HCT116 (cell line): ENCODE results near the gene GEN1. TPM values are rescaled to one million over a fixed set of nuclear protein-coding genes. Genes with fewer than 3 reads are reported as not detected.

Source experiments
- ATAC-seq: fragments of 200-7000 bp; cut with Tn5 transposase; 2 replicates; pipeline ENCODE4 v1.9.1; 2020; ENCODE audit warnings: mild to moderate bottlenecking, moderate library complexity
- BruUV-seq: library from RNA; stranded (reverse); fragments of 400-500 nt; replicated peaks from 2 replicates; lab custom pipeline; 2021; lab: Mats Ljungman, UMichigan
- CTCF ChIA-PET: fragments of 300-600 bp; sonication (Branson Sonifier 250); formaldehyde crosslinking; loops from one replicate; lab custom pipeline; 2021; ENCODE audit warnings: antibody characterized with exemption; lab: Charles Lee
- POLR2A ChIA-PET: fragments of 300-600, 350-600 bp; sonication (Branson Sonifier 250); formaldehyde crosslinking; loops from one replicate; lab custom pipeline; 2021; ENCODE audit warnings: antibody characterized with exemption; lab: Charles Lee
- RAD21 ChIA-PET, 2 experiments: fragments of 300-600 bp; sonication (Branson Sonifier 250); formaldehyde crosslinking; loops; one replicate each; lab custom pipeline; 2023; ENCODE audit warnings: low total read pairs in 2 of 2; ENCODE audit not compliant: uncharacterized antibody in 2 of 2, unreplicated experiment in 2 of 2, low non-redundant PET in 1 of 2; lab: Charles Lee
- DNase-seq: peaks from one replicate; pipeline ENCODE4 v3.0.0-alpha.2; 2010; ENCODE audit warnings: low read depth, low spot score
- H2AFZ ChIP-seq: fragments of 200-600 bp; shearing (Covaris generic), sonication (generic); 2 replicates; pipeline ENCODE4 v1.6.1; 2017; ENCODE audit warnings: low read depth, mixed run types, mixed read lengths, antibody characterized with exemption, low read length; ENCODE audit not compliant: poor library complexity, severe bottlenecking
- H3K27ac ChIP-seq: 2 replicates; pipeline ENCODE4 v1.5.1; 2012; ENCODE audit warnings: low read depth, low read length
- H3K27me3 ChIP-seq: fragments of 200-600 bp; sonication (generic); 2 replicates; pipeline ENCODE4 v1.6.1; 2016; ENCODE audit warnings: mixed run types, low read length, mixed read lengths; ENCODE audit not compliant: insufficient read depth
- H3K36me3 ChIP-seq, 2 experiments: fragments of 200-500 bp in 1 of 2; fragments of 200-600 bp in 1 of 2; sonication (Bioruptor generic) in 1 of 2; sonication (generic) in 1 of 2; 2 replicates each; pipeline versions ENCODE4 v1.5.1 to v1.6.1; 2014 to 2016; ENCODE audit warnings: low read length in 2 of 2, inconsistent platforms in 1 of 2, mixed read lengths in 1 of 2, mixed run types in 1 of 2; ENCODE audit not compliant: insufficient read depth in 2 of 2, control insufficient read depth in 1 of 2
- H3K4me1 ChIP-seq, 2 experiments: fragments of 200-600 bp in 1 of 2; sonication (generic) in 1 of 2; 2 replicates each; pipeline versions ENCODE4 v1.5.1 to v1.6.1; 2012 to 2017; ENCODE audit warnings: low read length in 2 of 2, inconsistent platforms in 1 of 2, mild to moderate bottlenecking in 1 of 2, mixed read lengths in 1 of 2, mixed run types in 1 of 2, moderate library complexity in 1 of 2; ENCODE audit not compliant: insufficient read depth in 2 of 2, control insufficient read depth in 1 of 2
- H3K4me2 ChIP-seq: fragments of 200-600 bp; sonication (generic); 2 replicates; pipeline ENCODE4 v1.6.1; 2017; ENCODE audit warnings: mixed run types, low read length, mixed read lengths
- H3K4me3 ChIP-seq, 2 experiments: fragments of 200-600 bp in 1 of 2; sonication (generic) in 1 of 2; replicated peaks in 1 of 2; 2 replicates each; pipeline ENCODE4 v1.5.1; 2011 to 2016; ENCODE audit warnings: low read length in 2 of 2, control low read depth in 1 of 2, low read depth in 1 of 2, mild to moderate bottlenecking in 1 of 2, mixed read lengths in 1 of 2, mixed run types in 1 of 2
- H3K79me2 ChIP-seq: fragments of 200-600 bp; sonication (generic); 2 replicates; pipeline ENCODE4 v1.6.1; 2017; ENCODE audit warnings: mild to moderate bottlenecking, mixed run types, low read length, moderate library complexity, mixed read lengths; ENCODE audit not compliant: insufficient read depth
- H3K9ac ChIP-seq: fragments of 200-600 bp; sonication (generic); 2 replicates; pipeline ENCODE4 v1.6.1; 2016; ENCODE audit warnings: low read length, mixed read lengths
- H3K9me2 ChIP-seq: fragments of 200-600 bp; sonication (generic), shearing (Covaris generic); 2 replicates; pipeline ENCODE4 v1.6.1; 2017; ENCODE audit warnings: mixed run types, mild to moderate bottlenecking, moderate library complexity; ENCODE audit not compliant: insufficient read depth
- H3K9me3 ChIP-seq, 2 experiments: fragments of 200-500 bp in 1 of 2; fragments of 200-600 bp in 1 of 2; sonication (Bioruptor generic) in 1 of 2; sonication (generic) in 1 of 2; 2 replicates each; pipeline ENCODE4 v1.6.1; 2014 to 2017; ENCODE audit warnings: low read length in 2 of 2, mixed read lengths in 2 of 2, inconsistent platforms in 1 of 2, low read depth in 1 of 2, mild to moderate bottlenecking in 1 of 2, mixed run types in 1 of 2, moderate library complexity in 1 of 2; ENCODE audit not compliant: control insufficient read depth in 1 of 2, insufficient read depth in 1 of 2
- H4K20me1 ChIP-seq: fragments of 200-600 bp; sonication (generic), shearing (Covaris generic); 2 replicates; pipeline ENCODE4 v1.6.1; 2017; ENCODE audit warnings: mixed run types, mild to moderate bottlenecking, moderate library complexity; ENCODE audit not compliant: insufficient read depth
- EGR1 ChIP-seq: IDR thresholded peaks from 2 replicates; pipeline ENCODE4 v1.6.1; 2012; ENCODE audit warnings: low read depth
- ELF1 ChIP-seq: IDR thresholded peaks from 2 replicates; pipeline ENCODE4 v1.6.1; 2012; ENCODE audit warnings: low read depth, borderline replicate concordance
- EZH2 ChIP-seq: fragments of 200-600 bp; sonication (generic); IDR thresholded peaks from 2 replicates; pipeline ENCODE4 v1.6.1; 2017; ENCODE audit warnings: antibody characterized with exemption, mixed run types
- POLR2A ChIP-seq: IDR thresholded peaks from 2 replicates; pipeline ENCODE4 v1.7.0; 2011; ENCODE audit warnings: borderline replicate concordance; ENCODE audit not compliant: insufficient read depth, insufficient read length; ENCODE audit errors: extremely low read depth
- POLR2AphosphoS5 ChIP-seq: IDR thresholded peaks from 2 replicates; pipeline ENCODE4 v1.6.1; 2011; ENCODE audit warnings: mild to moderate bottlenecking, low read depth, low read length, moderate library complexity
- SIN3A ChIP-seq: IDR thresholded peaks from 2 replicates; pipeline ENCODE4 v1.6.1; 2012; ENCODE audit warnings: low read depth
- SRF ChIP-seq: IDR thresholded peaks from 2 replicates; pipeline ENCODE4 v1.6.1; 2012; ENCODE audit warnings: low read depth
- TCF7L2 ChIP-seq: IDR thresholded peaks from 2 replicates; pipeline ENCODE4 v1.7.0; 2011; ENCODE audit warnings: borderline replicate concordance, inconsistent platforms; ENCODE audit not compliant: insufficient read depth, insufficient read length; ENCODE audit errors: extremely low read depth
- ZNF274 ChIP-seq: fragments of 200-500 bp; sonication (Bioruptor generic); IDR thresholded peaks from 2 replicates; pipeline ENCODE4 v1.6.1; 2014; ENCODE audit warnings: mild to moderate bottlenecking, low read depth, low read length, inconsistent platforms
- intact Hi-C: fragments of 100-400 bp; cut with micrococcal nuclease; formaldehyde crosslinking; loops from 2 replicates; pipeline ENCODE4 v1.10.0; 2022
- total RNA-seq: library from RNA; stranded (reverse); gene quantifications from one replicate; pipeline ENCODE4 v1.2.1, GENCODE V29; 2021; ENCODE audit not compliant: unreplicated experiment
- TF ChIP-seq, protein P1 (sequence below), 3 experiments: fragments of 200-600 bp in 1 of 3; sonication (generic) in 1 of 3; IDR thresholded peaks in 2 of 3; conservative IDR thresholded peaks in 1 of 3; 2 replicates each; pipeline ENCODE4 v1.5.1; 2012 to 2017; ENCODE audit warnings: low read depth in 2 of 3, low read length in 2 of 3, antibody characterized with exemption in 1 of 3, borderline replicate concordance in 1 of 3, control low read depth in 1 of 3, mild to moderate bottlenecking in 1 of 3, mixed read lengths in 1 of 3, mixed run types in 1 of 3, moderate library complexity in 1 of 3; ENCODE audit not compliant: insufficient read depth in 1 of 3
- TF ChIP-seq, protein P2 (sequence below): IDR thresholded peaks from 2 replicates; pipeline ENCODE4 v1.6.1; 2012

The GEN1 gene
- total RNA-seq, 1 experiment from 2014 or later: 19.7 TPM

DNA sequence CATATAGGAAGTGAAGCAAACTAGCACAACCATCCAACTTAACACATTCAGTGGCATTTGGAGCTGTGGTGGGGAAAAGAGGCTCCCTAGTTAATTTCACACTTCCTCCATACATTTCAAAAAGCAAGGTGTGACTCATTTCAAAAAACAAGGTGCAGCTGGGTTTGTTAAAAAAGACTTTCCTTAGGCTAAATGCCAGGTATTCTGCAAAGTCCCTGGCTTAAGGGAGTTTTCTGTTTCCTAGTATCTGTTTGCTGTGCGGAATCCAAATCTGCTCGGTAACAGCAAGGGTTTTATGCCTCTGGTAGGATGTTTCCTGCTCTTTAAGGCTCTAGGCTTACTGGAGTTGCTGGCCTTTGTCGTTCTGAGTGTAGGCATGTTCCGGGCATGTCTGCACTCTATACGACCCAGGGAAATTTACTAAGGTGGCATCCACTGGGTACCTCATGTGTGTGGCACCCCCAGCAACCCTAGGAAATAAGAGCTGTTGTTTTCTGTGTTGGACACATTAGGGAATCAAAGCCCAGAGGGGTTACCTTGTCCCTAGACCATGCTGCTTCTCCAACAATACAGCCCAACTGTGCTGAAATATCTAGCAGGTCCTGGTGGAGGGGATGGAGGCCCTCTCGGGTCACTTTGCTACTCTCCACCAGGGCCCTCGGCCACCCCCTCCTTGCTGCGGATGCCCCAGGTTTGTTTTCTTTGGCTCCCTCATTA, 61.7 kb downstream of the GEN1 start:
- no peak overlapping the region for H3K4me3 ChIP-seq
- ChIA-PET POLR2A (no interaction called here), RAD21 (no interaction called here), CTCF (no interaction called here)
- H3K4me1 ChIP-seq: peaks cover 0 to 5% of the 10 kb centered on the region in 2 experiments; a peak in 1 of 4 replicates
- H3K36me3 ChIP-seq: no peaks in the 10 kb centered on the region
- H3K9me2 ChIP-seq: no peaks in the 10 kb centered on the region
- H3K27me3 ChIP-seq: no peaks in the 10 kb centered on the region
- ATAC-seq (no peak), DNase-seq (no peak)
- no peak overlapping the region for H3K9ac ChIP-seq
- BruUV-seq: no TSS peak
- H3K9me3 ChIP-seq: no peaks in the 10 kb centered on the region
- intact Hi-C loops: no loop called here
- TF ChIP-seq, protein P1, sequence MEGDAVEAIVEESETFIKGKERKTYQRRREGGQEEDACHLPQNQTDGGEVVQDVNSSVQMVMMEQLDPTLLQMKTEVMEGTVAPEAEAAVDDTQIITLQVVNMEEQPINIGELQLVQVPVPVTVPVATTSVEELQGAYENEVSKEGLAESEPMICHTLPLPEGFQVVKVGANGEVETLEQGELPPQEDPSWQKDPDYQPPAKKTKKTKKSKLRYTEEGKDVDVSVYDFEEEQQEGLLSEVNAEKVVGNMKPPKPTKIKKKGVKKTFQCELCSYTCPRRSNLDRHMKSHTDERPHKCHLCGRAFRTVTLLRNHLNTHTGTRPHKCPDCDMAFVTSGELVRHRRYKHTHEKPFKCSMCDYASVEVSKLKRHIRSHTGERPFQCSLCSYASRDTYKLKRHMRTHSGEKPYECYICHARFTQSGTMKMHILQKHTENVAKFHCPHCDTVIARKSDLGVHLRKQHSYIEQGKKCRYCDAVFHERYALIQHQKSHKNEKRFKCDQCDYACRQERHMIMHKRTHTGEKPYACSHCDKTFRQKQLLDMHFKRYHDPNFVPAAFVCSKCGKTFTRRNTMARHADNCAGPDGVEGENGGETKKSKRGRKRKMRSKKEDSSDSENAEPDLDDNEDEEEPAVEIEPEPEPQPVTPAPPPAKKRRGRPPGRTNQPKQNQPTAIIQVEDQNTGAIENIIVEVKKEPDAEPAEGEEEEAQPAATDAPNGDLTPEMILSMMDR (IDR thresholded peaks at IDR 0.05 in 2 of 3, conservative IDR thresholded peaks at IDR 0.05 in 1 of 3; ENCODE audit: borderline replicate concordance in 1 of 3, insufficient read depth in 1 of 3, low read depth in 2 of 3, low read length in 2 of 3): no peak
- no peak for TF ChIP-seq SRF
- no peak for TF ChIP-seq SIN3A
- TF ChIP-seq EZH2: no peak
- TF ChIP-seq, protein P2, sequence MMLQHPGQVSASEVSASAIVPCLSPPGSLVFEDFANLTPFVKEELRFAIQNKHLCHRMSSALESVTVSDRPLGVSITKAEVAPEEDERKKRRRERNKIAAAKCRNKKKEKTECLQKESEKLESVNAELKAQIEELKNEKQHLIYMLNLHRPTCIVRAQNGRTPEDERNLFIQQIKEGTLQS: no peak
- no peak for TF ChIP-seq POLR2AphosphoS5
- no peak for TF ChIP-seq TCF7L2
- no peak for TF ChIP-seq ZNF274
- no peak for TF ChIP-seq POLR2A
- TF ChIP-seq ELF1: no peak
- no peak for TF ChIP-seq EGR1
- no peak overlapping the region for H3K4me2 ChIP-seq
- no peak overlapping the region for H3K27ac ChIP-seq
- peak overlapping the region; percentile 33 for H2AFZ ChIP-seq
- no peaks in the 10 kb centered on the region for H3K79me2 ChIP-seq
- no peaks in the 10 kb centered on the region for H4K20me1 ChIP-seq
